C1 segment of cervical spinal cord (tissue), 14 donors: Measurements from ENCODE around the gene IL33.

Experiments
- DNase-seq, 14 donors: peaks; one replicate each; lab custom pipeline; 2025; lab: John Stamatoyannopoulos, UW

The IL33 gene

GRCh38 chr9:6216951-6217350, 1.3 kb downstream of the IL33 start:
- DNase-seq, result no peak

- no peak for DNase-seq
These were observed 2.5 kb downstream of the IL33 start for GRCh38 chr9:6218099-6218502.

DNA sequence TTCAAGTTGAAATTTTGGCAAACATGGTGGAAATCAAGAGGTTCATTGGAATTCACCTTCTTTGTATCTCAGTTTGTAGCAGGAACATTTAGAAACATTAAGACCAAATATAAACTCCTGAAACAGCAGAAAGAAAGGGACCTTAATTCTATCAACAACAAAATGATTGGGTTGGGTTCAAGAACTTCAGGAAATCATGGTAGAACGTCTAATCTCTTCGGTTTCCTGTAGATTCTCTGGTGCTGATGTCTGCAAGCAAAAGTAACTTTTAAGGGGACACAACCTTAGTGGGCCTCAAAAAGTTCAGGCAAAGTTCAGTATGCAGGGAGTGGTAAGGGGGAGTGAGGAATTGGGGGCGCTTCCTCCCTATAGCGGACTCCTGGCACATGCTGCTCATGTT, 3.4 kb downstream of the IL33 start:
- DNase-seq, result no peak

GRCh38 chr9:6219981-6220380, 4.4 kb downstream of the IL33 start:
- no peak for DNase-seq

- DNase-seq, result no peak
These were observed 9.0 kb downstream of the IL33 start for GRCh38 chr9:6224393-6225154.

DNA sequence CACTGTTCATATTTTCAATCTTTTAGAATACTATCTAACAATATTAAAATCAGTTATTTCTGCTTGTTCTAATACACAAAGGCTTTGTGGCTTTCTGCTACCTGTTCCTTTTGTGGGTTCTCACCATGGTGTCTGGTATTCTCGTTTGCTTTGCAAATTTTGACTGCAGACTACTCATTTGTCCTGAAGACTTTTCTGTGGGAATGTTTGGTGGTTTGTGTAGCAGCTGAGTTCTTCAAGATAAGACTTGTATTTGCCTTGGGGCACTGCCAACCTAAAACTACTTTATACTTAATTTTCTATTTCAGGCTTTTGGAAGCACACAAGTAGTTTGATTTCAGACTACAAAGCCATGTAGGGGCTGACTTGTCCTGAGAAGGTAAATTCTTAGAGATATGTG, 11.1 kb downstream of the IL33 start:
- DNase-seq, result no peak

- no peak for DNase-seq
These were observed 13.6 kb downstream of the IL33 start for GRCh38 chr9:6229186-6229585.

GRCh38 chr9:6229619-6230018, 14.0 kb downstream of the IL33 start:
- DNase-seq, result no peak

DNA sequence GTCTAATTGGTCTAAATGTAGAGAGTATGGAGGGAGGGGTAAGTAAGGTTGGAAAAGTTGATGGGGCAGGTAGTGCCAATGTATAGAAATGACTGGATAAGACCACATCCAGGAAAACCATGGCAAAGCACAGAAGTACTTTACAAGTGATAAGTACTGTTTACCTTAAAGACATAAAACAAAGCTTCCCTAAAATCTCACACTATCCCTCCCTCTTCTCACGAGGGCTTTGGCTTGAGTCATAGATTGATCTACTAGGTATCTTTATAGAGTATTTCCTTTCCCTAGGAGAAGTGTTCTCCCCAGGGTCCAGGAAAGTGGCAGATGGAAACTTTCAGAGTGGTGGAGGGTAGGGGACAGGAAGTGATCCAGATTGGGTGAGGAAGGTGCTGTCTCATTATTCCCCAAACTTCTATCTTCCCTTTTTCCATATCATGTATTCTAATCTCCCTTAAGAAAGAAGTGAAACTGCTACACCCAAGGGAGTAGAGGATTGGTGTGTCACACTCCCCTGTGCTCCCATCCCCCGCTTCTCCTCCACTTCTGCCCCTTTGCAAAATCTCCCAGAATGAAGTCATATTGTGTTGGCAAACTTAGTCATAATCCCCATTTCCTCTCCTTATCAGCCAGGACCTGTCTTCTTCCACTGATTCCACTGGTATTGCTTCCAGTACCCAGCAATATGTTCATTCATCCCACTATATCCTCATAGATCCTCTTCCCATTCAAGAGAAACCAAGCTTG, 14.6 kb downstream of the IL33 start:
- DNase-seq, result no peak

- no peak for DNase-seq
These were observed 16.8 kb downstream of the IL33 start for GRCh38 chr9:6232336-6232945.

- DNase-seq, result no peak
These were observed 18.4 kb downstream of the IL33 start for GRCh38 chr9:6234014-6234413.

- no peak for DNase-seq
These were observed 21.7 kb downstream of the IL33 start for GRCh38 chr9:6237267-6237666.

DNA sequence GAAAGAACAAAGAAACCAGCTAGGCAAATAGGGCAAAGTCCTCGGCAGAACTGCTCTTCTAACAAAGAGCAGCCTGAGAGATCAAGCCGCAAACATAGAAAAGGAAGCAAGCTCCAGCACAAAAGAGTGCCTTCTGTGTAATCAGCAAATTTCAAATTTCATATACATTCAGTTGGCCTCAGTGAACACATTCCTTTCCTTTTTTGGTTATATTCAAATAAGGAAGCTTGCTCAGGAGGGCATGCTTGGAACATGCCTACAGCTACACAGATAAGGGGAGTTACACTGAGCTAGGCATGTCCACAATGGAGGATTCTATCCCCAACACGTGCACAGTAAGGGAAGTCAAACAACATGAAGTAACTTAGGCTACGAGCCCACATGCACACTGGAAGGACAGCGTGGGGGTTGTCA, 23.4 kb downstream of the IL33 start:
- no peak for DNase-seq

- DNase-seq, result no peak
These were observed 24.1 kb downstream of the IL33 start for GRCh38 chr9:6239694-6240093.

DNA sequence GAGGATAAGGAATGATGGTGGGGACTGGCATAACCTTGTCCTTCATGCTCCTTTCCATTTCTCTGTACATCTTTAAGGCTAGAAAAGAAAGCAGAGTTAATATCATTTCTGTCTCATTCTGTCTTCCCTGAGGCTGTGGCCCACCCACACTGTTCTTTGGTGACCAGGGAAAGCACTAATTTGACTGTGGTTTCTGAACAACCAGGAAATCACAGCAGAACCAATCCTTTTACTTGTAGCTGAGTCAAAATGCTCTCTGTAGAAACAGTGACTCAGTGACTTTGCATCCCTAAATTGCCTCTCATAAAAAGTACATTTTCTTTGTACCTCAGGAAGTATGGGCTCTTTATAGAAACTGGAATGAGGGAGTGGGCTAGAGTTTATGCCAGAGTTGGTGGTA, 28.1 kb downstream of the IL33 start:
- DNase-seq, result no peak

DNA sequence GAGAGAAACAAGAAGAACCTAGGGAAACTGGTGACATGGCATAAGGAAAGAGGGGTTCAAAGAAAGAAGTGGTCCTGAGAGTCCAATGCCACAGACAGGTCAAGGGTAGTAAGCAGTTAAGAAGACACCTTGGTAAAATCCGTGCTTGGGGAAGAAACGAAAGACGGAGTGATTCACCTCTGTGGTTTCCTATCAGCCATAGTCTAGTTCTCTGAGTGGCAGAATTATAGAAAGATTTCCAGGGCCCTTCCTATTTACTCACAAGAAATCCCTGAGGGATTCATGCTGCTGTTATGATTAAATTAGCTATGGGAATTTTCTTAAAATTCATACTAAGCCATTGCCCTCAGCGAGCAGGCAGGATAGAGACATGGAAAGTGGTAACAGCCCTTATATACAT, 31.7 kb downstream of the IL33 start:
- DNase-seq, result no peak

DNA sequence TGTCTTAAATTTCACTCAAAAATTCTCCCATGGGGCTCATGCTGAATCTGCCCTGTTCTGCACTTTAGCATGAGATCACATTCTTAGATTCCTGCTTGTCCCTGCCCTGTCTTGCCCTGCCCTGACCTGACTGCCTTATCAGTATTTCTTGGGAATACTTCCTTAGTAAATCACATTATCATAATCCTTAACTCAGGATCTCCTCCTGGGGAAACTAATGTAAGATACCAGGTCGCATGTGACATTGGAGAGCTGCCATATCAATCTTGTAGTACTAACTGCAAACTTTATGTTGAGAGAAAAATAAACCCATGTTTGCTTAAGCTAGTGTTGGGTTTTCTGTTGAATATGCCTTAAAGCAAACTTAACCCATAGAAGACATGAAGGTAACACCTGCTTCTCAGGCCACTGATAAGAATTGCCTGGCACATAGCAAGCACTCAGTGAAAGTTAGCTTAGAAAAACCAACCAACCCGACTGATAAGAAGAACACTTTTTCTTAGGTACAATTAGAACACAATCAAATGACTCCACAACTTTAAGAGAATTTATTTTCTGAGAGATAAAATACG, 53.3 kb downstream of the IL33 start:
- DNase-seq, result no peak

DNA sequence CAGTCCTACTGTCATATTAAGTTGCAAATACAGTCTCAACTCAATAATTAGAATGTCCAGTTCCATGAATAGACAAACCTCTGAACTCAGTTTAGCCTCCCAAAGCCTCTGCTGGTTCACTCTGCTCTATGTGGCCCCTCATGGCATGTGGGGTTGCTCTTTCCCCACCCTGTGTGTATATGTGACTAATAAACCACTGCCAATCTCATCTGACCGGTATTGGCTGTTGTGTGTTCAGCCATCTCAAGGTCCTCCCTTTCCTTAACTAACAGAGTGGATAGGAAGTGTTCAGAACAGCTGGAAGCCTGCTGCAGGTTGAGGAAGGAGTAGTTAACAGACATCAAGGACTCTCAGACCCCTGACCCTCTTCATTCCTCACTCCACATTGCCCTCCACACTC, 55.3 kb downstream of the IL33 start:
- no peak for DNase-seq

- no peak for DNase-seq
These were observed 56.1 kb downstream of the IL33 start for GRCh38 chr9:6271508-6272228.

GRCh38 chr9:6272229-6272598, 56.6 kb downstream of the IL33 start:
- no peak for DNase-seq

- no peak for DNase-seq
These were observed 61.8 kb downstream of the IL33 start for GRCh38 chr9:6277417-6277816.

- no peak for DNase-seq
These were observed 86.3 kb downstream of the IL33 start for GRCh38 chr9:6301858-6302257.
